SK-N-MC (cell line): ENCODE results near the gene PPP1R1A.
A peak's percentile ranks its signal among the peaks of the same experiment; 100 is the strongest.

Experiments used
- DNase-seq: peaks from one replicate; pipeline ENCODE4 v3.0.0-alpha.2; 2011; ENCODE audit warnings: low read depth, low spot score
- H3K27ac ChIP-seq: fragments of 200-600 bp; sonication (generic); 2 replicates; pipeline ENCODE4 v1.5.1; 2016; ENCODE audit warnings: mixed run types
- H3K36me3 ChIP-seq: fragments of 200-600 bp; sonication (generic); 2 replicates; pipeline ENCODE4 v1.6.1; 2017; ENCODE audit warnings: antibody characterized with exemption, low read length, mixed read lengths; ENCODE audit not compliant: insufficient read depth
- H3K4me3 ChIP-seq: fragments of 200-600 bp; sonication (generic); 2 replicates; pipeline ENCODE4 v1.5.1; 2016
- H3K9ac ChIP-seq: fragments of 200-600 bp; sonication (generic); 2 replicates; pipeline ENCODE4 v1.8.0; 2017; ENCODE audit warnings: mixed run types, mixed read lengths; ENCODE audit not compliant: insufficient read length
- H3K9me3 ChIP-seq: fragments of 200-600 bp; sonication (generic); 2 replicates; pipeline ENCODE4 v1.6.1; 2017; ENCODE audit warnings: low read depth, mild to moderate bottlenecking, antibody characterized with exemption, low read length, moderate library complexity, mixed read lengths
- EZH2 ChIP-seq: fragments of 200-600 bp; sonication (generic); IDR thresholded peaks from one replicate; pipeline ENCODE4 v1.6.1; 2017; ENCODE audit warnings: antibody characterized with exemption
- FOXP2 ChIP-seq: optimal IDR thresholded peaks from 2 replicates; pipeline ENCODE3; 2011; ENCODE audit warnings: mild to moderate bottlenecking, moderate library complexity; ENCODE audit not compliant: insufficient read depth; ENCODE audit errors: extremely low read length, control extremely low read depth
- POLR2AphosphoS5 ChIP-seq: IDR thresholded peaks from 2 replicates; pipeline ENCODE4 v1.6.1; 2012; ENCODE audit warnings: mild to moderate bottlenecking, low read depth, low read length, borderline replicate concordance

Gene PPP1R1A

DNA sequence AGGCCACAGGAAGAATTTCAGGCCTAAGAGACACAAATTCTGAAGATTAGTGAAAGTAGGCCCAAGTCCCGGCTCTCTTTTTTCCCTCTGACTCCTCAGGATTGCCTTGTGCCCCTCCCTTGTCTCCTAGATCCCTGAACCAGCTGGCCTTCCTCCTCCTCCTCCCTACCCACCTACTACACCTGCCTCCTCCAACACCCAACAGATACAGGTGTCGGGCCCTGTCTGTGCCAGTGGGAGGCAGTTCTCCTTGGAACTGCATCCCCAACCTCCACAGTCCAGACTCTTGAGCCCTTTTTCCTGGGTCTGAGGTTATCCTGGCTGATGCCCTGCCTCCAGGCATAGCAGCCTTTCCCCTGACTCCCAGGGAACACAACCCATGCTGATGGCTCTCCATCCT, 1.8 kb downstream of the PPP1R1A start:
- no peak; the same call in 1 of the 2 replicates for TF ChIP-seq POLR2AphosphoS5
- no peak for TF ChIP-seq FOXP2
- Histone ChIP-seq H3K36me3 (peaks cover 45% of the 10 kb centered on the region), H3K9me3 (no peaks in the 10 kb centered on the region), H3K27ac (peak overlapping the region; percentile 84; the same call in 1 of the 2 replicates), H3K9ac (peak overlapping the region; percentile 88), H3K4me3 (peak overlapping the region; percentile 93)
- DNase-seq: no peak

DNA sequence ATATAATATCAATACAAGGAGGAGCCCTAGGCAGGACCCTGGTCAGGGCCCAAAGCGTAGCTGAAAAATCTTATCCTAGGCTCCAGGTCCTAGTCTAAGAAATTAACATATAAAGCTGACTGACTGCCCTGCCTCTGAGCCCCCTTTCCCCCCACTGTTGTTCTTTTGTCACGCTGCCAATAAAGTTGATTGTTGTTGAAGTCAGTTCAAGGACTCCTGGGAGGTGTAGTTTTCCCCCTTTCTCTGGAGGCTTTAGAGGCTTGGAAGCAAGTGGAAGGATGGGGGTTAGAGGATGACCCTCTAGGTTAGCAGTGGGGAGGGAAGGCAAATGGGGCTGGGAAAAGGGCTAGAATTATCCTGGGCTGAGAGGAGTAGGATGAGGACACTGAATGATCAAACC, 3.2 kb downstream of the PPP1R1A start:
- DNase-seq: no peak
- no peaks in the 10 kb centered on the region for H3K9me3 ChIP-seq
- H3K4me3 ChIP-seq: peak overlapping the region; percentile 93
- H3K27ac ChIP-seq: peak overlapping the region; percentile 94; the same call in 1 of the 2 replicates
- peaks cover 59% of the 10 kb centered on the region for H3K36me3 ChIP-seq
- TF ChIP-seq FOXP2 (no peak), EZH2 (no peak), POLR2AphosphoS5 (no peak)
- no peak overlapping the region for H3K9ac ChIP-seq

DNA sequence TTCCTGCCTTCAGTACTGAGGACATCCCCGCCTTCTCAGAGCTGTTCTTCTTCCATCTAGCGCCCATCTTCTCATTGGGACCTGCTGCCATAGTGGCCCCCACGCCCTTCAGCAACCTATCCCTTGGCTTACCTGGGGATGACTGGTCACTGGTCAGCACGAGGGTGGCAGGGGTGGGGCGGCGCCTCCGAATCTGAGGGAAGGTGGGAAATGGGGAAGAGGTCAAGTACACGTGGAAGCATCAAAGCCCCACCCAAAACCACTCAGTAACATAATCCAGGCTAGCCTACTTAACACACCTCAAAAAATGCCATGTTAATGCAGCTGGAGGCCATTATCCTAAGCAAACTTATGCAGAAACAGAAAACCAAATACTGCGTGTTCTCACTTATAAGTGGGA, 4.3 kb downstream of the PPP1R1A start:
- DNase-seq: no peak
- Histone ChIP-seq H3K27ac (peak overlapping the region; percentile 94; the same call in 1 of the 2 replicates), H3K36me3 (peaks cover 68% of the 10 kb centered on the region), H3K9me3 (no peaks in the 10 kb centered on the region), H3K9ac (no peak overlapping the region), H3K4me3 (0 out of 2 replicates have a peak overlapping the region, but pooled peaks have one; percentile 2)
- no peak for TF ChIP-seq EZH2
- no peak for TF ChIP-seq POLR2AphosphoS5
- no peak for TF ChIP-seq FOXP2

DNA sequence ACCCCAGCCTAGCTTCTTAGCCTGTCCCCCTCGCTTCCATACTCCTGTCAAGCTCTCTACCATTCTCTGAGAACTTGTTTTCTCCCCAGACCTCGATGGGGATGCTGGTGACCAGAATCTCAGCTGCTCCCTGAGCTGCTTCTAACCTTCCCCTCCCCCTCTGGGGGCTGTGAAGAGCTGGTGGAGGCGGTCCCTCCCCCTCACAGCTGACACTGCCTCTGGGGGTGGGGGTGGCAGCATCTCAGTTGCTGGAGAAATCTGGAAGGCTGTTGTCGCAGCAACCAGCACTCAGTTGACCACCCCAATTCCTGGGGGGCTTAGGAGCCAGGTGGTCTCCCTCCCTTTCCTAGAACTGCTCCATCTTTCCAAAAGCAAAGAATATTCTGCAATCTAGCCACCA, 4.7 kb downstream of the PPP1R1A start:
- Histone ChIP-seq H3K9me3 (no peaks in the 10 kb centered on the region), H3K9ac (no peak overlapping the region), H3K36me3 (peaks cover 71% of the 10 kb centered on the region), H3K4me3 (0 out of 2 replicates have a peak overlapping the region, but pooled peaks have one; percentile 2), H3K27ac (peak overlapping the region; percentile 94)
- no peak for DNase-seq
- no peak for TF ChIP-seq FOXP2
- TF ChIP-seq POLR2AphosphoS5: no peak
- no peak for TF ChIP-seq EZH2

DNA sequence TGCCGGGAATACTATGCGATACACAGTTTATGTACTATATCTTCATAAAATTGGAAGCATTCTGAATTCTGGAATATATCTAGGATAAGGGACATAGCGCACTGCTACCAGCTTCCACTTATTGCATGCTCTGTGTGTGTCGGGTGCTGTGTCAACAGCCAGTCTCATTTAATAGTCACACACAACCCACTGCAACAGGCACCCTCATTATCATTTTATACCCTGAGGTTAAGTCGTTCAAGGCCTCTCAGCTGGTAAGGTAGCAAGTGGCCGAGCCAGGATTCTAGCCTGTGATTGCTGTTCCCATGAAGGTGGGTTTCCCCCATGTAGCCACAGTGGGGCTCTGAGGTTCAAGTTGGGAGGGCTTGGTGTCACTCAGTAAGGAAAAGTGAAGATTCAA, 7.0 kb downstream of the PPP1R1A start:
- Histone ChIP-seq H3K4me3 (peak overlapping the region; percentile 60), H3K27ac (peak overlapping the region; percentile 94), H3K9me3 (no peaks in the 10 kb centered on the region), H3K36me3 (peaks cover 92% of the 10 kb centered on the region), H3K9ac (peak overlapping the region; percentile 46)
- no peak for DNase-seq
- TF ChIP-seq EZH2 (no peak), POLR2AphosphoS5 (peak; percentile 24; the same call in 1 of the 2 replicates), FOXP2 (peak; percentile 32)

DNA sequence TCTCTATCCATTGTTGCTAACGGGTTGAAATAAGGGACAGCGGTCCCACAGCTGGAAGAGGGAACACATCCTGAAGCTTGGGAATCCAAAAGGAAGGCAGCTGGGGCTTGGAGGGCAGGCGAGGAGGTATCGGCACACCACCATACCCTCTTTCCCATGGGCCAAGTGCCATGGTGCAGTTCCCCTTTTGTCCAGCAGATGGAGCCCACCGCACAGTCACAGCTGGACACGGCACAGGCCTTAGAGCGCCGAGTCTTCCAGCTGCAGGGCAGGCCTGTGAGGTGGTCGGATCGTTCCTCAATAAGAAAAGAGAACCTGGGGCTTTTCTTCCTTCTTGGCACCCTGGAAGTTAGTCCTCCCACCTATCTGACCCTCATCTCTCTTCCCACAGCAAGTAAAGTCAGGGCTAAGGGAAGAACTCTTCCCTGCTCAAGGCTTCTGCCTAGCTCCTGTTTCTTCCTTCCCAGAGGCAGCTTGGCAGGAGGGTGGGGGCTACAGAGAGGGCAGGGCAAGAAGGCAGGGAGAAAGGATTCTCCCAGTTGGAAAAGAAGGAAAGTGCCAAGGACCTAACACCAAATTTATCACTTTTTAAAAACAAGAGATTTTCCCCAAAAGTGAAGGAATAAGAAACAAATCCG, 8.6 kb downstream of the PPP1R1A start:
- Histone ChIP-seq H3K27ac (peak overlapping the region; percentile 94), H3K9me3 (no peaks in the 10 kb centered on the region), H3K9ac (peak overlapping the region; percentile 45), H3K36me3 (peaks cover 86% of the 10 kb centered on the region), H3K4me3 (no peak overlapping the region)
- no peak for DNase-seq
- TF ChIP-seq POLR2AphosphoS5 (no peak), FOXP2 (no peak), EZH2 (no peak)

DNA sequence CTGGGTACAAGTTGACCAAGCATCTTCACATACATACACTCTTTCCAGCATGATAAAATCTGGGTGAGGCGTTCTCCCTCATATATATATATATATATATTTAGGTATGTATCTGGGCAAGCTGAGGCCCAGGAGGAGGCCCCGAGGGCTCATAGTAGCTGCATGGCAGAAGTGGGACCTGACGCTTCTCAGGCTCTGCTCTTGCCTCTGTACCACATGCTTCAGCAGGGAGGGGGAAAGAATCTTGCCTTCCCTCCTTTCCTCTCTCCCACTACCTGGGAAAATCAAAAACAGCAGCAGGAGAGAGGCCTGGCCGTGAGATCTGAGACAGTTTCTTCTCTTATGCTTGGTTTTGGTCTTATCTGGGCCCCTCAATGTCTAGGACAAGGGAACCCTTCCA, 9.2 kb downstream of the PPP1R1A start:
- no peak for TF ChIP-seq EZH2
- DNase-seq: no peak
- H3K9me3 ChIP-seq: no peaks in the 10 kb centered on the region
- no peak overlapping the region for H3K4me3 ChIP-seq
- H3K27ac ChIP-seq: peak overlapping the region; percentile 94
- peaks cover 87% of the 10 kb centered on the region for H3K36me3 ChIP-seq
- H3K9ac ChIP-seq: peak overlapping the region; percentile 9

DNA sequence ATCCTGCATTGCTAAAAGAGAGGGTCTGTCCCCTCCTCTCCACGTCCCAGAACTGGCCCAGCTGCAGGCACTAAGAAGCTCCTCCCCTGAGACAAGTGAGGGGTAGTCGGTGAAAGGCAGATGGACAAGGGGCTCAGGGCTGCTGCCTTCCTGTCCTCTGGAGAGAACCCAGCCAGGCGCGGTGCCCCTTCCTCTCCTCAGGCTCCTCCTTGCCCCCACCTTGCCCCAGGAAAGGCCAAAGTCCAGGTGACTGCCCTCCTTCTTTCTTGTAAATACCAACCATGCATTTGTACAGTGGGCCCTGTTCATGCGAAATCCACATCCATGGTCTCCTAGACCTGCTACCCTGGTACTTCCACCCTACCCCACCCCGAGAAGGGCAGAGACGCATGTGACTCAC, 9.7 kb downstream of the PPP1R1A start:
- Histone ChIP-seq H3K4me3 (no peak overlapping the region), H3K36me3 (peaks cover 84% of the 10 kb centered on the region), H3K9ac (no peak overlapping the region), H3K9me3 (no peaks in the 10 kb centered on the region), H3K27ac (peak overlapping the region; percentile 94)
- TF ChIP-seq FOXP2 (no peak), EZH2 (no peak), POLR2AphosphoS5 (peak; percentile 8; the same call in 1 of the 2 replicates)
- no peak for DNase-seq

DNA sequence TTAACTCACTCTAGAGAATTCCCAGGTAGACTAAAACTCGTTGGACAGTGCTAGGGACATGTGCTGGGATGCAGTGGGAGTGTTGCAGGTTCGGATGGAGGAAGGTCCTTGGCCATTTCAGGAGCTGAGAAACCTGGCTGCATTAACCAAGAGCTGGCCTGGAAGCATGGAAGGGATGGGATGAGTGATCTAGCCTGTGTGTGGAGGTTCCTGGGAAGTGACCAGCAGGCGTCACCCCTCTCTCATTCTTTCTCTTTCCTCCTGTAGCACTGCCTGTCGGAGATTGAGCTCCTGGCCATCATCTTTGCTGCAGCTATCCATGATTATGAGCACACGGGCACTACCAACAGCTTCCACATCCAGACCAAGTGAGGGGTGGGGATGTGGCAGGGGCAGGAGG, 15.6 kb downstream of the PPP1R1A start:
- Histone ChIP-seq H3K9ac (no peak overlapping the region), H3K4me3 (no peak overlapping the region), H3K36me3 (peaks cover 73% of the 10 kb centered on the region), H3K9me3 (no peaks in the 10 kb centered on the region), H3K27ac (no peak overlapping the region)
- DNase-seq: no peak
- TF ChIP-seq POLR2AphosphoS5 (no peak), FOXP2 (no peak), EZH2 (no peak)
